ENCODE data around the gene CSTF3.
"Not testable (repeated sequence)": the region's sequence is repeated elsewhere in the genome, so short reads cannot be mapped to it uniquely, and the experiment has no call there.

CSTF3 gene

GRCh38 chr11:33160587-33160986, 693 bp downstream of the CSTF3 start:
- no peak for DNase-seq (ENCODE audit: low read depth in 2 of 2)

- no peak for DNase-seq (ENCODE audit: low read depth in 2 of 2)
These were observed 1.1 kb downstream of the CSTF3 start for GRCh38 chr11:33160136-33160535.

- DNase-seq (ENCODE audit: low read depth in 2 of 2): not testable (repeated sequence)
These were observed 1.9 kb downstream of the CSTF3 start for GRCh38 chr11:33159378-33159867.

DNA sequence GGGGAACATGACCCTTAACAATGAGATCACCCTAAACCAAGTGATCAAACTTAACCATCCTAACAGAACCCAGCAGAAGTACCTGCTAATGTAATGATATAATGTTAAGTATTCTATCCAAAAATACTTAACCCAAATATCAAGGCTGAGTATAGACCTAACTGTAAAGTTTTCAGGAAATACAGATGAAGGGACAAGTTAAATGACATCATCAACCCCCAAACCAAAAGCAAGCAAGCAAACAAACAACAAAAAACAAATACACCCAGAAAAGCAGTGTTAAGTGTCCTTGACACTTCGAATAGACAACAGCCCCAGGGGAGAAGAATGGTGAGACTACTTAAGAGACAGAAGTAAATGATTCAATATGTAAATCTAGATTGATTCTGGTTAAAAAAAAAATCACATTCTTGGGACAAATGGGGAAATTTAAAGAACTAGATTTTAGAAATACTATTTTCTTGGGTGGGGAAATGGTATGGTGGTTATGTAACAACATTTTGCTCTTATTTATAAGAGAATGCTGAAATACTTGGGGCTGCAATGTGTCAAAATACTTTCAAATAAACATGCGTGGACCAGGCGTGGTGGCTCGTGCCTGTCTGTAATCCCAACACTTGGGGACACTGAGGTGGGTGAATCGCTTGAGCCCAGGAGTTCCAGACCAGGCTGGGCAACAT, 2.5 kb downstream of the CSTF3 start:
- no peak for DNase-seq (ENCODE audit: low read depth in 2 of 2)

DNA sequence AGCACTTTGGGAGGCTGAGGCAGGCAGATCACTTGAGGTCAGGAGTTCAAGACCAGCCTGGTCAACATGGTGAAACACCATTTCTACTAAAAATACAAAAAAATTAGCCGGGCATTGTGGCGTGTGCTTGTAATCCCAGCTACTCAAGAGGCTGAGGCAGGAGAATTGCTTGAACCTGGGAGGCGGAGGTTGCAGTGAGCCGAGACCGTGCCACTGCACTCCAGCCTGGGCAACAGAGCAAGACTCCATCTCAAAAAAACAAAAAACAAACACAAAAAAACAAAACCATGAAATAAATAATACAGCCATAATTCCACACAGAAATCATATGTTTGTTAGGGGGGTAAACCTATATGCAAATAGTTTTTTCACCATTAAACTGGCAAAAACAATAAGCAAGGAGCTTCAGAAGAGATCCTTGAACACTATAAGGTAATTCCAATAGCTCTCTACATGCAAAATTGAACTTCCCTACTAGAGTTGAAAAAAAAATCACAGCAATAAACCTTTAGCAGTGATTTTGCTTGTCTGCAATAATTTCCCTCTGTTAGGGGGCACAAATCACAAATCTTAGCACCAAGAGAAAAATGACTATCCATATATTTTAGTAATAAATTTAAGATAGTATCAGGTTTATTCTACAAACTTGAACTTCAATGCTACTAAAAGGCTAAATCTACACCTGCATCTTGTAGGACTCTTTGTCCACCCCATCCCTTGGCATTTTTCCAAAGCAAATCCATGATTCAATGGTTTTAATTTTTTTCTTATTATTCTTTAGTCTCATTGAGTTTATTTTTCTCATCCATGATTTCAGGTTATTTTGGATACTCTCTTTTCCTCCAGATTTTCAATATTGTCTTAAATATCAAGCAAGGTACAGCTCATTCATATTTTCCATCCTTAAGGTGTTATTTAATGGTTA, 3.9 kb downstream of the CSTF3 start:
- no peak for DNase-seq (ENCODE audit: low read depth in 2 of 2)

DNA sequence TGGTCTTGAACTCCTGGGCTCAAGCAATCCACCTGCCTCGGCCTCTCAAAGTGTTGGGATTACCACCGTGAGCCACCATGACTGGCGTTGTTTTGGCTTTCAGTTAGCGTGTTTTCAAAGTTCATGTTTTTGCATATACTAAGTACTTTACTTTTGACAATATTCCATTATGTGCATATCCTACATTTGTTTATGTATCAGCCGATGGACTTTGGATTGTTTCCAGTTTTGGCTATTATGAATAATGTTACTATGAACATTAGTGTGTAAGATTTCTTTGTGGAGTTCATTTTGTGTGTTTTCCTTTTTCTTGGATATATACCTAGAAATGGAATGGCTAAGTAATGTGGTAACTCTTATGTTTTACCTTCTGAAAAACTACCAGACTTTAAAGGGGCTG, 9.9 kb downstream of the CSTF3 start:
- DNase-seq (ENCODE audit: low read depth in 2 of 2): no peak

GRCh38 chr11:33147559-33147958, 13.7 kb downstream of the CSTF3 start:
- no peak for DNase-seq (ENCODE audit: low read depth in 2 of 2)

- DNase-seq (ENCODE audit: low read depth in 2 of 2): no peak
These were observed 25.4 kb downstream of the CSTF3 start for GRCh38 chr11:33135768-33136443.

GRCh38 chr11:33135216-33135615, 26.1 kb downstream of the CSTF3 start:
- DNase-seq (ENCODE audit: low read depth in 2 of 2): no peak

GRCh38 chr11:33134276-33134675, 27.0 kb downstream of the CSTF3 start:
- no peak for DNase-seq (ENCODE audit: low read depth in 2 of 2)

GRCh38 chr11:33133761-33134160, 27.5 kb downstream of the CSTF3 start:
- DNase-seq (ENCODE audit: low read depth in 2 of 2): no peak

GRCh38 chr11:33132510-33132909, 28.8 kb downstream of the CSTF3 start:
- DNase-seq (ENCODE audit: low read depth in 2 of 2): no peak

- no peak for DNase-seq (ENCODE audit: low read depth in 2 of 2)
These were observed 32.5 kb downstream of the CSTF3 start for GRCh38 chr11:33128739-33129138.

GRCh38 chr11:33125611-33126010, 35.7 kb downstream of the CSTF3 start:
- no peak for DNase-seq (ENCODE audit: low read depth in 2 of 2)

DNA sequence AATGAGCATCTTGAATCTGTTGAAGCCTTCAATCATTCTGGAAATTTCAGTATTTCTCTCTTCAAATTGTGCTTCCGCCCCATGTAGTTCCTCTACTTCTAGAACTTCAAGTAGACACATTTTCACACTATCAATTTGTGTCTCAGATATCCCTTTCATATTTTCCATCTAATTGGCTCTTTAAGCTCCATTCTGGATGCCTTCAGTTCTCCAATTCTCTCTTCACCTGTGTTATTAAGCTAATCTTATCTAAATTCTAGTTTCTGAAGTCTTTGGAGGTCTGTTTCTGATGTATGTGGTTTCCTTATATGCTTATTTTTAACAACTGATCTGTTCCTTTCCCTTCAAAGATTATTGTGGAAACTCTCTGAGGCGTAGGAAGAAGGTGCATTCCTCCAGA, 36.3 kb downstream of the CSTF3 start:
- no peak for DNase-seq (ENCODE audit: low read depth in 2 of 2)

GRCh38 chr11:33122696-33123095, 38.6 kb downstream of the CSTF3 start:
- DNase-seq (ENCODE audit: low read depth in 2 of 2): not testable (repeated sequence)

GRCh38 chr11:33116535-33116934, 44.7 kb downstream of the CSTF3 start:
- DNase-seq (ENCODE audit: low read depth in 2 of 2): no peak

DNA sequence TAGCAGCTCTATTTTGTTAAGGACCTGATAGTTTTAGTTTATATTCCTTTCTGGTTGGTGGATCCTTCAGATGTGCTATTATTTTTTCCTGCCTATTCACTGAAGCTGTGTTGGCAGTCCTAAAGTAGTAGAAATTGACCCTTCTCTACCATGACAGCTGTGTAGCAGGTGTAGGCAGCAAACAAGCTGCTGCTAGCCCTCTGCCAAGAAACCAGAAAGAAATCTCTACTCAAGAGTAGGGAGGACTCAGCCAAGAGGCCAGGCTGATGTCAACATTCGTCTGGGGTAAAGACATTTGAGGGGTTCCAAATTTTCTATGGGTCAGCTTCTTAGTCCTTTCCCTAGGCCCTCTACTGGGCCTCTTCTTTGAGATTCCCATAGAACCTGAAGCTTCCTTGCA, 51.2 kb downstream of the CSTF3 start:
- no peak for DNase-seq (ENCODE audit: low read depth in 2 of 2)

DNA sequence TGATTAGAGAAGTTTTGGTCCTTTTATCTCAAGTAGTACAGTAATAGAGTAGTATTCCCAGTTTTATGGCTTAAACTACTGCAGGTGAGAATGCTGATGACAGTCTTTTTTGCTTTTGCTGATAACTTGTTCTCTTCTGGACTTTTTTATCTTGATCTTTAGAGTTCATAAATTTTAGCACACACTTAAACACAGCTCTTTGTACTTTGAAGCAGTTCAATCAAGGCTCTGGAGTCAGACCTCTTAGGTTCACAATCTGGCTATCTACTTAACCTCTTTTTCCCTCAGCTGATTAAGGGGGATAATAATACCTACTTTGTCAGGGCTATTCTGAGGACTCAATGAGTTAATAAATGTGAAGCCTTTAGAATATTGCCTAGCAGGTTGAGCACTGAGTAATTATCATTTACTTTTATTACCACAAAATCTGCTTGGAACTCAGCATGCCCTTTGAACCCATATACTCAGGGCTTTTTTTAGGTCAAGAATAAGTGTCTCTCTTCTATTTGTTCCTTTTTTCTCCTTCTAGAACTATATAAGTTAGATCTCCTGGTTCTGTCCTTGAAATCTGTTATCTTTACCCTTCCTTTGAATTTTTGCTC, 51.9 kb downstream of the CSTF3 start:
- no peak for DNase-seq (ENCODE audit: low read depth in 2 of 2)

GRCh38 chr11:33103836-33104235, 57.4 kb downstream of the CSTF3 start:
- DNase-seq (ENCODE audit: low read depth in 2 of 2): no peak

- no peak for DNase-seq (ENCODE audit: low read depth in 2 of 2)
These were observed 67.1 kb downstream of the CSTF3 start for GRCh38 chr11:33094157-33094556.

DNA sequence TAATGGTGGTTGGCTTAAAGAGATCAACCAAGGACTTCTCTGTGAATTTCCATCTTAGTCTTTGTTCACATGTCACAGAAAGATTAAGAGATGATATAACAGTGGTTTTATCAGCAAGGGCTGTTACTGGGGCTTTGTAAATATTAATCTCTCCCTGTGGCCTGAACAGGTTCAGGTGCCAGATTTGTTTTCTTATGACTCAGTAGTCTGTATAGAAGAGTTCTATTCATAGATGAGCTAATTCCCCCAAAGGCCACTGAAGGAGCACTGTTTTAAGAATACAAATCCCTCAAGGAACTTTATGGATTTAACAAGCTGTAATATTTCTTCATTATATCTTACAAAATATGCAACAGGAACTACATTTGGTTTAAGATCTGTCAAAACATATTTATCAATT, 71.5 kb downstream of the CSTF3 start:
- no peak for DNase-seq (ENCODE audit: low read depth in 2 of 2)

Data from stimulated activated CD8-positive, alpha-beta memory T cell treated with anti-CD3 and anti-CD28 coated beads, Interleukin-7, amount 100 ng/mL, for 1 hour (primary cell).